Vagina (tissue), 2 donors: ENCODE data around the gene PTPRM.

Source experiments
- CTCF ChIP-seq, 3 experiments: fragments of 450-650 bp in 2 of 3; fragments of 200-600 bp in 1 of 3; sonication (generic) in 1 of 3; IDR thresholded peaks; one replicate each; pipeline ENCODE4 v1.5.1; 2017 to 2019; ENCODE audit warnings: antibody characterized with exemption in 3 of 3, mild to moderate bottlenecking in 2 of 3, moderate library complexity in 2 of 3
- POLR2A ChIP-seq, 2 donors: fragments of 450-650 bp; IDR thresholded peaks; one replicate each; pipeline ENCODE4 v1.6.1; 2017; ENCODE audit warnings: antibody characterized with exemption in 2 of 2, mild to moderate bottlenecking in 2 of 2, moderate library complexity in 2 of 2

GRCh38 chr18:7677001-7677400 is 109.9 kb downstream of the PTPRM start:
- TF ChIP-seq CTCF (IDR thresholded peaks at IDR 0.05): no peak
- no peak for TF ChIP-seq POLR2A (IDR thresholded peaks at IDR 0.05)
